Activated CD4-positive, alpha-beta T cell treated with anti-CD3 and anti-CD28 coated beads, Interleukin-2, amount 50 U/mL, for 24 hours (primary cell): ENCODE results near the gene TSEN34.
"Not testable (repeated sequence)": the region's sequence is repeated elsewhere in the genome, so short reads cannot be mapped to it uniquely, and the experiment has no call there.

Experiments used
- DNase-seq, 2 donors: peaks; one replicate each; pipeline ENCODE4 v3.0.0-alpha.2; 2020; ENCODE audit warnings: low read depth in 1 of 2, low spot score in 1 of 2

The TSEN34 gene

DNA sequence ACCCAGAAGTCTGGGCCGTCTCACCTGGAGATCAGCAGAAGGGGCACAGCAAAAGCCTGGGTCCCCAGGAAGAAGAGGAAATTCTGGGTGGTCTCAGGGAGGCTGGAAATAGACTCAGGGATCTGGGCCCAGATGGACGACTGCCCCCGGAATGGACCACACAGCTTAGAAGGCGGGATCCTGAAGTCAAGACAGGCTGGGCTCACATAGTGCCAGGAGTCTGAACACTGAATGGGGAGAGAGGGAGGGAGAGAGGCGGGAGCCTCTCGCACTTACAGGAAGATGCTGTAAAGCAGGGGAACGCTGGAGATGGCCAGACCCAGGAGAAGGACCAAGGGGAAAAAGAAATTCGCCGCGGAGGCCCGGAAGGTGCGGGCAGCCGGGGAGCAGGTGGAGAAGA is 30.3 kb upstream of the TSEN34 start:
- DNase-seq, result no peak

- peak; percentile 65 to 70 for DNase-seq
These were observed 28.8 kb upstream of the TSEN34 start for GRCh38 chr19:54162241-54162805.

DNA sequence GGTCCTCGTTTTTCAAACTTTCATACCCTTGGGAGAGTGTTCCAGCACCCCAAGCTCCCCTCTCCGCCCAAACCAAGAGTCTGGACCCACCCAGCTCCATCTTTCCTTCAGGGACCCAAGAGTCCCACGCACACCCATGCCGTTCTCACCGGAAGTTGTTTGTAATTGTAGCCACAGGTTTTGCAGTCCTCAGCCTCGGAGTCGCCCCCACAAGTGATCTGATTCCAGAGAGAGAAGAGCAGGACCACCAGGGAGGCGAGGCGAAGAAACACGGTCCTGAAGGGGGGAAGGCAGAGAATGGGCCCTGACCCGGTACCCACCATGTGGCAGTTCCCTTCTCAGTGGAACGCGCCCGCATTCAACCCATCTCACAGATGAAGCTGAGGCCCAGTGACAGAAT is 28.2 kb upstream of the TSEN34 start:
- DNase-seq, result no peak

- DNase-seq, result peak in 1 of 2 donors; percentile 25
These were observed 26.6 kb upstream of the TSEN34 start for GRCh38 chr19:54164369-54165068.

DNA sequence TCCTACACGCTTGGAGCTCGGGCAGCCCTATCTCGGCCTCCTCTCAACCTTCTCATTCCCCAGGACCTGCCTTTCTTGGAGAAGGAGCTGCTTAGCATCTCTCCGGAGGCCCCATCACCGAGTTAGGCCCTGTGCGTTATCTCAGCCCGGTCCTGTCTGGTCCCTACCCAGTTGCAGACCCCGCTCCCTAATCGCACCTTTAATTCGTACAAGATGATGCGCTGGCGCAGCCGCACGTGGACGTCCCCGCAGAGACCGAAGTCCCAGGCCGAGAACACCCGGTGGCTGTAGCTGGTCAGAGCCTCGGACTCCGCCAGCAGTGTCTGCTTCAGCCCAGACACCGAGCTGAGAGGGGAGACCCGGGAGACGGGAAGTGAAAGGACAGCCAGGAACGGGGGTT is 25.9 kb upstream of the TSEN34 start:
- no peak for DNase-seq

GRCh38 chr19:54168174-54168917 is 22.8 kb upstream of the TSEN34 start:
- DNase-seq, result peak; percentile 82 to 91

GRCh38 chr19:54169149-54169740 is 21.9 kb upstream of the TSEN34 start:
- no peak for DNase-seq

- not testable (repeated sequence) for DNase-seq
These were observed 19.2 kb upstream of the TSEN34 start for GRCh38 chr19:54171736-54172431.

GRCh38 chr19:54172471-54173358 is 18.4 kb upstream of the TSEN34 start, which contains the start of gene TMC4:
Gene TMC4, minus strand, starts transcription at chr19:54173160. Its CDS starts 43 bp downstream, at chr19:54173117.
- DNase-seq, result no peak

DNA sequence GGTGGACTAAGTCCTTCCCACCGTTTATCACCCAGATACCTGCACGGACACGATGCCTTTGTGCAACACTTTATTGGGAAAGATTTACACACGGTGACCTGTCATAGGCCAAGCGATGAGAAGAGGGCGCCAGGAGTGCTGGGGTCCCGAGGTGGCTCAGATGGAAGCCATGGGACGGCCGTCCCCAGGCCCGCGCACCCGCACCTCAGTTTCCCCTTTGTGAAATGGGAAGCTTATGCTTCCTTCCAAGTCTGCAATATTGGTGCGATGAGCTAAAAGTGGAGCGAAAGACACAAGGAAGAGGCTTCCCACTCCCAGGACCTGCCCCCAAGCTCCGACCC is 17.8 kb upstream of the TSEN34 start:
- DNase-seq, result no peak

- DNase-seq, result no peak
These were observed 16.9 kb upstream of the TSEN34 start for GRCh38 chr19:54173951-54174834.

DNA sequence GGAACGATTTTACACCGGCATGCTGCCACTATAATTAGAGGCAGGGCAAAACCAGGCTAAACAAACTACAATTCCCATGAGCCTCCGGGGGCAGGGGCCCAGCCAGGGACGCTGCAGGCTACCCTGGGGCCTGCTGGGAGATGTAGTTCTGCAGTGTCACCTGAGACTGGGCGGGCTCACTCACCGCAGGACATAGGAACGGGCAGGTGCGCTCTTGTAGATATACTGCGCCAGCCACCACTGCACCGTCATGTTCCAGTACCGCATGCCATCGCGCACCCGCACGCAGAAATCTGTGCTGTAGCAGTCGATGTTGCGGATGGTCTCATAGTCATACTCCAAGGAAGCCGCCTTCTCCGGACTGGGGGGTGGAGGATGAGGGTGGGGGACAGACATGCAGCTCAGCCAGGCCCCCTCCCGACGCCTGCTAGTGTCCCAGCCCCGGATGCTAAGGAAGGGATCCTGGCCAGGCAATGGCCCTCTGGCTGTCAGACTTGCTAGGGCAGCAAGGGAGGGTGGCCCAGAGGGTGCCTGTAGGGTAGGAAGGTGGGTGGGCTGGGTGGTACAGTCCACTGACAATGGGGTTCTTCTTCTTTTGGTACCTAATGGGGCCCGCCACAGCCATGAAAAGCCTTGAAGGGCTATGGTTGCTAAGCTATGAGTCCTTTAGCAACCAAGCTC is 12.4 kb upstream of the TSEN34 start:
- DNase-seq, result no peak

DNA sequence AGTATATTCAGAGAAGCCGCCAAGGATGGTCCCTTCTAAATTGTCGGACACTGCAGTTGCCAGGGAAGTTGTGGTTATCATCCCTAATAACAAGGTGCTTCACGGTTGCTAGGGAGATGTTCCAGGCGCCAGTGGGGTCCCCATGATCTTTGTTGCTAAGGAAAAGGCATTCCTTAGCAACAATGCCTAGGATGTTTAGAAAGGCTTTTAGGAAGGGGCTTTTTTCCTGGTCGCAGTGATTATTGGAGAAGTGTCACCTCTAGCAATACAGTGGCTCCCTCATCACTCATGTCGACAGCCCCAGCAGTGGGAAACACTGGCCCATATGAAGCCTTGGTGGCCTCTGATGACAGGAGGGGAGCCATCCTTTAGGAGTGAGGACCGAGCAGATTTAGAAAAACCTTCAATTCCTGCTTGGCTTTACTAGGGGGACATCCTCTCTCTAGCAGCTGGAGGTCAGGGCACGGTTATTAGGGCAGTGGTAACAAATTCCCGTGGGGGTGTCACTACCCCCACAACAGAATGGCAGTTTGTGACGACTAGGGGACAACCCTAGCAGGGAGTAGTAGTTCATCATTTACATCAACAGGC is 11.8 kb upstream of the TSEN34 start:
- DNase-seq, result no peak

DNA sequence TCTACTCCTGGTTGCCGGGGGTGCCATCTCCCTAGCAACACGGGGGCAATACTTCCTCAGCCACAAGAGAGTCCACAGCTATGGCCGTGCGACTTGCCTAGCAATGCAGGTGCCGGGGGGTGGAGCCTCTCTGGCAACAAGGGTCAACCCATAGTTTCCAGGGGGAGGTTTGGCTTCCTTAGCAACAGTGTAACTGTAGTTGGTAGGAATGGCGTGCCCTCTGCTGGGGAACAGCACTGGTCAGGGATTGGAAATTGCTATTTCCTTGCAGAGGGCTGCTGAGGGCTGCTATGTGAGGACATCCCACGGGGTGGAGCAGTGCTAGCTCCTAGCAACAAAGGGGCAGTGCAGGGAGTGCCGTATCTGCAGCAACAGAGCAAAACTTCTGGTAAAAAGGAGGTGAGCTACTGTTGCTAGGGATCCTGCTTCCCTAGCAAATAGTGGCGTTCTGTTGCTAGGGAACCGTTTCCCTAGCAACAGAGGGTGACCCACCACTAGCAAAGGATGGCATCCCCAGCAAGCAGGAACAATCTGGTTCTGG is 11.1 kb upstream of the TSEN34 start:
- DNase-seq, result no peak

DNA sequence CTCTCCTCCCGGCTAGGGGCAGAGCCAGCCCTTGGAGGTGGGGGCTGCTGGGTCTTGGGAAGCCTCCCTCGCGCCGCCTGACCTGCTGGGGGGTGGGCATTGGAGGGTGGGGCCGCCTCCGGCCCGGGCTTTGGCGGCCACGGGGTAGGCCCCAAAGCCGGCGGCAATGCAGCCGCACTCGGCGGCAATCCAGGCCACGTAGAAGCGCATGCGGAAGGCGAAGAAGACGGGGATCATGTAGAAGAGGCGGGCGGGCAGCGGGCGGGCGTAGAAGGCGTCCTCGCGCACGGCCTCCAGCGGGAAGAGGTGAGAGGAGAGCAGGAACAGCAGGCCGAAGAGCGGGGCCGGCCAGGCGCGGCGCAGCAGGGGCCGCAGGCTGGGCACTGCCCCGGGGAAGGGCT is 10.4 kb upstream of the TSEN34 start:
- no peak for DNase-seq

DNA sequence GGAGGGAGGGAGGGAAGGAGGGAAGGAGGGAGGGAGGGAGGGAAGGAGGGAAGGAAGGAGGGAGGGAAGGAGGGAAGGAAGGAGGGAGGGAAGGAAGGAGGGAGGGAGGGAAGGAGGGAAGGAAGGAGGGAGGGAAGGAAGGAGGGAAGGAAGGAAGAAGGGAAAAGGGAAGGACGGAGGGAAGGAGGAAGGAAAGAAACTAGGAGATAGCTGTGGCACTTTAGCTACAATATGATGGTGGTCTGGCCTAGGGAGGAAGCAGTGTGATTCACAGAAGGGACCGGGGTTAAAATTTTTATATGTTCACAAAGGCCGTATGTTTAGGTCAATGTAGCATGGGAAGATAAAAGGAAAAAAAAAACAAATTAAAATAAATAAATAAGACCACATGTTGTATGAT is 9.2 kb upstream of the TSEN34 start:
- DNase-seq, result not testable (repeated sequence)

DNA sequence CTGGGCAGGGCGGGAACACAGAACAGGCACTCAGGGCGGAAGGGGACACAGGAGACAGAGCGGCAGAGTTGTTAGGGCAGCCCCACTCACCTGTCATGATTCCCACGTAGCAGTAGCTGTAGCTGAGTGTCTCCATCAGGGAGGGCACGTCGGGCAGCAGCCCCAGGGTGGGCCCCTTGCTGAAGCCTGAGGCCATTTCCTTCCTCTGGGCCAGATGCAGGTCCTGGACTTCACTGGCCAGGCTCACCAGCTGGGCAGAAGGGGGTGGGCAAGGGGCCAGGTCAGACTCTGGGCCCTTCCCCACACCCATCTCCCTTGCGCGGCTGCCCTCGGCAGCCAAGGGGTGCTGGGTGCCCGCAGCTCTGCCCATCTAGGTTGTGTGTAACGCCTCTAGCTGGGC is 7.7 kb upstream of the TSEN34 start:
- DNase-seq, result no peak

DNA sequence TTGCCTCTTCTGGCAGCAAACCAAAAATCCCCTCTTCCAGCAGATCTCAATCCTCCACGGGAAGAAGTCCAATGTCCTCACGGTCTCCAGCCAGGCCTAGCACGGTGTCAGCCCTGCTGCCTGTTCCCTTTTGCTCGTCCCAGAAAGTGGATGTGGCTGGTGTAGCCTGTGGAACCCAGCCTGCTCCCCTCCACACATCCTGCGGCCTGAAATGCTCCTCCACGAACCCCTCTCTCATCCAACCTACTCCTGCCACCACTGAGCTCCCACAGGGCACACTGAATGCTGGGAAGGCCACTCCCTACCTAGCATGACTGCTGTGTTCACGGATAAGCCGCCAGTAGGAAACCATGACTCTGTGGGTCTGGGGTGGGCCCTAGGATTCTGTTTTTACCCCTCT is 4.8 kb upstream of the TSEN34 start:
- no peak for DNase-seq
